ENCODE results near the gene NHLH1. TPM values are rescaled to one million over a fixed set of nuclear protein-coding genes. Genes with fewer than 3 reads are reported as not detected.

The NHLH1 gene
- total and polyA plus RNA-seq, 2 of the 13 experiments (the other 11 are each of a cell fraction or from before 2014, with no cell fraction given) = 0.11 to 0.57 TPM

DNA sequence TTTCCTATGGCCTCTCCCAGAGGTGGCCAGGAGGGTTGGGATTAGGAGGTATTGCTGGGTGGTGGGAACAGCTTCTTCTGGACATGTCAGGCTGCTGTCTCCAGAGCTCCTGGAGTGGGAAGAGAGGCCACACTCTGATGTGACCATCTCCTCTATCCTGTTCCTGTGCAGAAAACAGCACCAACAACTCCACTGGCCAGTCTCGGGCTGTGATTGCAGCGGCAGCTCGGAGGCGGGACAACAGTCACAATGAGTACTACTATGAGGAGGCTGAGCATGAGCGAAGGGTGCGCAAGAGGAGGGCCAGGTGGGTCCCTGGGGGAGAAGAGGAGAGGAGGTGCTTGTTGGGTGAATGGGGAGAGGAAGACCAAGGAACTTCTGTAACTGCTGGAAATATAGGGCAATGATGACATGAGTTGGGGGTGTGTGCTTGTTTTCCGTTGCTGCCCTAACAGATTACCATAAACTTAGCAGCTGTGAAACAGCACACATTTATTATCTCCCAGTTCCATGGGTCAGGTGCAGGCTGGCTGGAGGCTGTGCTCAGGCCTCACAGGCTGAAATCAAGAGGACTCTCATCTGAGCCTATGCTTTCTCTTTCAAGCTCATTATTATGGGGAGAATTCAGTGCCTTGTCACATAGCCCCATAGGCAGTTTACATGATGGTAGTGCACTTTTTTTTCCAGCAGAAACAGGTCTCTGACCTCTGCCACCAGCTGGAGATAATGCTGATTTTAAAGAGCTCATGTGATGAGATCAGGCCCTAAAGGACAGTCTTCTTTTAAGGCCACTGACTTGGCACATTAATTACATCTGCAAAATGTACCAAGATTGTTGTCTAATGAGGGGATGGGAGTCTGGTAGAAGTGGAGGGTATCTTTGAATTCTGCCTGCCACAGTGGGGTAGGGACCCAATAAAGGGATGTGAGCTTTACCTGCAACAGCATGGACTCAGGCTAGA is 54.3 kb downstream of the NHLH1 start (continued):
- TF ChIP-seq ZNF10 (CRISPR knock-in tag; IDR thresholded peaks at IDR 0.05; ENCODE audit: borderline replicate concordance, low read depth) = no peak
- TF ChIP-seq NCOA1 (CRISPR knock-in tag; IDR thresholded peaks at IDR 0.05) = no peak
- TF ChIP-seq ZNF652 (CRISPR knock-in tag; IDR thresholded peaks at IDR 0.05; ENCODE audit: borderline replicate concordance, low read depth) = no peak
- TF ChIP-seq, protein P1, sequence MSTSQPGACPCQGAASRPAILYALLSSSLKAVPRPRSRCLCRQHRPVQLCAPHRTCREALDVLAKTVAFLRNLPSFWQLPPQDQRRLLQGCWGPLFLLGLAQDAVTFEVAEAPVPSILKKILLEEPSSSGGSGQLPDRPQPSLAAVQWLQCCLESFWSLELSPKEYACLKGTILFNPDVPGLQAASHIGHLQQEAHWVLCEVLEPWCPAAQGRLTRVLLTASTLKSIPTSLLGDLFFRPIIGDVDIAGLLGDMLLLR (CRISPR knock-in tag; IDR thresholded peaks at IDR 0.05) = no peak
- TF ChIP-seq ZNF556 (CRISPR knock-in tag; IDR thresholded peaks at IDR 0.05; ENCODE audit: borderline replicate concordance) = no peak

DNA sequence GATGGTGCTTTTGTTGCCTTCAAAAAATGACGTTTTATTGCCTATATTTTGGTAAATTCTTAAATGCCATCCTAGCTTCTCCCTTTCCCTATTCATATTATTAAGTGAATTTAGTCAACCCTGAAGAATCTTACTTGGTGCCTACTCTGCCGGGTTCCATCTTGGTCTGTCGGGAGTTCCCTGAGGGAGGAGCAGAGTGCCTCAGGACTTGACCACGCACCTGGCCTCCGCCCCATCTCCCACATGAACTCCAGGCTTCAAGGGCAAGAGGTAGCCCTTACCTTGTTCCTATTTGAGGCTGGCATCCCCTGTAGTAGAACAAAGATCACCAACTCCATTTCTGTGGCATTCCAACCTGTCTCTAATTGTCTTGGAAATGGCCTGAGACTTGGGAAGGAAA is 55.0 kb downstream of the NHLH1 start:
- no peak for DNase-seq (ENCODE audit: low spot score)
- intact Hi-C loops (cut with micrococcal nuclease; ENCODE audit: unreplicated experiment) (no loop called here), in situ Hi-C loops (cut with HindIII; ENCODE audit: extremely low pct_ligation_motif_present, low pct_unique_long_range_greater_than_20kb) (no loop called here)
- no TSS peak for BruUV-seq (replicated peaks)
- Histone ChIP-seq H3K36me3 (replicated peaks in 1 of 2; ENCODE audit: control insufficient read depth in 1 of 2, insufficient read depth in 2 of 2, low read length in 2 of 2) (no peaks in the 10 kb centered on the region), H3K27me3 (ENCODE audit: control insufficient read depth in 1 of 2, insufficient read depth in 2 of 2, low read length in 2 of 2) (peaks cover 0 to 11% of the 10 kb centered on the region in 2 experiments; a peak in 2 of 5 replicates), H3K79me2 (ENCODE audit: insufficient read depth, low read length) (no peaks in the 10 kb centered on the region), H3K9ac (ENCODE audit: insufficient read depth, low read depth, low read length) (no peak overlapping the region), H3K4me1 (ENCODE audit: insufficient read depth, low read length) (no peaks in the 10 kb centered on the region), H3K4me2 (ENCODE audit: low read depth, low read length) (no peak overlapping the region), H3K9me3 (ENCODE audit: low read length) (no peaks in the 10 kb centered on the region), H2AFZ (ENCODE audit: low read length) (no peak overlapping the region), H3K27ac (ENCODE audit: extremely low read length, insufficient read depth, low read length) (no peak overlapping the region), H3K4me3 (replicated peaks in 1 of 3; ENCODE audit: insufficient read depth in 1 of 3, low read depth in 2 of 3, low read length in 3 of 3) (no peak overlapping the region), H4K20me1 (ENCODE audit: insufficient read depth, low read length) (no peaks in the 10 kb centered on the region)
- 28% methylated on average over 5 of the region's 5 CpGs for WGBS (ENCODE audit: low lambda C conversion rate)
- POLR2A ChIA-PET = no interaction called here
- FAIRE-seq = no peak
- ATAC-seq = no peak
- CTCF ChIA-PET (ENCODE audit: low intra/inter-chr PET ratio, low total read pairs) = no interaction called here
- TF ChIP-seq, protein P2, sequence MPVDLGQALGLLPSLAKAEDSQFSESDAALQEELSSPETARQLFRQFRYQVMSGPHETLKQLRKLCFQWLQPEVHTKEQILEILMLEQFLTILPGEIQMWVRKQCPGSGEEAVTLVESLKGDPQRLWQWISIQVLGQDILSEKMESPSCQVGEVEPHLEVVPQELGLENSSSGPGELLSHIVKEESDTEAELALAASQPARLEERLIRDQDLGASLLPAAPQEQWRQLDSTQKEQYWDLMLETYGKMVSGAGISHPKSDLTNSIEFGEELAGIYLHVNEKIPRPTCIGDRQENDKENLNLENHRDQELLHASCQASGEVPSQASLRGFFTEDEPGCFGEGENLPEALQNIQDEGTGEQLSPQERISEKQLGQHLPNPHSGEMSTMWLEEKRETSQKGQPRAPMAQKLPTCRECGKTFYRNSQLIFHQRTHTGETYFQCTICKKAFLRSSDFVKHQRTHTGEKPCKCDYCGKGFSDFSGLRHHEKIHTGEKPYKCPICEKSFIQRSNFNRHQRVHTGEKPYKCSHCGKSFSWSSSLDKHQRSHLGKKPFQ (CRISPR knock-in tag; IDR thresholded peaks at IDR 0.05; ENCODE audit: insufficient replicate concordance) = no peak
- TF ChIP-seq, protein P3, sequence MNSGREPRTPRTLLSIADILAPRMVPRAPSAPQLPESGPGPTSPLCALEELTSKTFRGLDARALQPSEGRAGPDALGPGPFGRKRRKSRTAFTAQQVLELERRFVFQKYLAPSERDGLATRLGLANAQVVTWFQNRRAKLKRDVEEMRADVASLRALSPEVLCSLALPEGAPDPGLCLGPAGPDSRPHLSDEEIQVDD (CRISPR knock-in tag; IDR thresholded peaks at IDR 0.05; ENCODE audit: borderline replicate concordance) = no peak
- TF ChIP-seq ZFP90 (CRISPR knock-in tag; IDR thresholded peaks at IDR 0.05; ENCODE audit: borderline replicate concordance) (no peak), ZNF713 (CRISPR knock-in tag; IDR thresholded peaks at IDR 0.05) (no peak), EEA1 (CRISPR knock-in tag; IDR thresholded peaks at IDR 0.05; ENCODE audit: borderline replicate concordance) (no peak), MAFG (CRISPR knock-in tag; IDR thresholded peaks at IDR 0.05) (no peak), ZNF607 (CRISPR knock-in tag; IDR thresholded peaks at IDR 0.05; ENCODE audit: borderline replicate concordance) (no peak), ZNF383 (CRISPR knock-in tag; IDR thresholded peaks at IDR 0.05; ENCODE audit: borderline replicate concordance) (no peak)
- TF ChIP-seq, protein P4, sequence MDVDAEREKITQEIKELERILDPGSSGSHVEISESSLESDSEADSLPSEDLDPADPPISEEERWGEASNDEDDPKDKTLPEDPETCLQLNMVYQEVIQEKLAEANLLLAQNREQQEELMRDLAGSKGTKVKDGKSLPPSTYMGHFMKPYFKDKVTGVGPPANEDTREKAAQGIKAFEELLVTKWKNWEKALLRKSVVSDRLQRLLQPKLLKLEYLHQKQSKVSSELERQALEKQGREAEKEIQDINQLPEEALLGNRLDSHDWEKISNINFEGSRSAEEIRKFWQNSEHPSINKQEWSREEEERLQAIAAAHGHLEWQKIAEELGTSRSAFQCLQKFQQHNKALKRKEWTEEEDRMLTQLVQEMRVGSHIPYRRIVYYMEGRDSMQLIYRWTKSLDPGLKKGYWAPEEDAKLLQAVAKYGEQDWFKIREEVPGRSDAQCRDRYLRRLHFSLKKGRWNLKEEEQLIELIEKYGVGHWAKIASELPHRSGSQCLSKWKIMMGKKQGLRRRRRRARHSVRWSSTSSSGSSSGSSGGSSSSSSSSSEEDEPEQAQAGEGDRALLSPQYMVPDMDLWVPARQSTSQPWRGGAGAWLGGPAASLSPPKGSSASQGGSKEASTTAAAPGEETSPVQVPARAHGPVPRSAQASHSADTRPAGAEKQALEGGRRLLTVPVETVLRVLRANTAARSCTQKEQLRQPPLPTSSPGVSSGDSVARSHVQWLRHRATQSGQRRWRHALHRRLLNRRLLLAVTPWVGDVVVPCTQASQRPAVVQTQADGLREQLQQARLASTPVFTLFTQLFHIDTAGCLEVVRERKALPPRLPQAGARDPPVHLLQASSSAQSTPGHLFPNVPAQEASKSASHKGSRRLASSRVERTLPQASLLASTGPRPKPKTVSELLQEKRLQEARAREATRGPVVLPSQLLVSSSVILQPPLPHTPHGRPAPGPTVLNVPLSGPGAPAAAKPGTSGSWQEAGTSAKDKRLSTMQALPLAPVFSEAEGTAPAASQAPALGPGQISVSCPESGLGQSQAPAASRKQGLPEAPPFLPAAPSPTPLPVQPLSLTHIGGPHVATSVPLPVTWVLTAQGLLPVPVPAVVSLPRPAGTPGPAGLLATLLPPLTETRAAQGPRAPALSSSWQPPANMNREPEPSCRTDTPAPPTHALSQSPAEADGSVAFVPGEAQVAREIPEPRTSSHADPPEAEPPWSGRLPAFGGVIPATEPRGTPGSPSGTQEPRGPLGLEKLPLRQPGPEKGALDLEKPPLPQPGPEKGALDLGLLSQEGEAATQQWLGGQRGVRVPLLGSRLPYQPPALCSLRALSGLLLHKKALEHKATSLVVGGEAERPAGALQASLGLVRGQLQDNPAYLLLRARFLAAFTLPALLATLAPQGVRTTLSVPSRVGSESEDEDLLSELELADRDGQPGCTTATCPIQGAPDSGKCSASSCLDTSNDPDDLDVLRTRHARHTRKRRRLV (CRISPR knock-in tag; IDR thresholded peaks at IDR 0.05) = no peak
